IMR-90 (cell line): ENCODE measurements around the gene ANKRD44. TPM values are rescaled to one million over a fixed set of nuclear protein-coding genes. Genes with fewer than 3 reads are reported as not detected.
"Not testable (repeated sequence)": the region's sequence is repeated elsewhere in the genome, so short reads cannot be mapped to it uniquely, and the experiment has no call there.

Source experiments
- ATAC-seq: fragments of 200-7000 bp; cut with Tn5 transposase; 2 replicates; pipeline ENCODE4 v1.9.1; 2020; ENCODE audit warnings: low read depth, mild to moderate bottlenecking, moderate library complexity
- BruUV-seq: library from RNA; stranded (reverse); fragments of 400-500 nt; replicated peaks from 2 replicates; lab custom pipeline; 2021; lab: Mats Ljungman, UMichigan
- CTCF ChIA-PET: fragments of 300-600 bp; formaldehyde crosslinking; extraction: SDS; loops from one replicate; lab custom pipeline; 2021; ENCODE audit warnings: antibody characterized with exemption; lab: Yijun Ruan, JAX
- POLR2A ChIA-PET: fragments of 300-600 bp; sonication (Branson Sonifier 250); formaldehyde crosslinking; loops from one replicate; lab custom pipeline; 2022; ENCODE audit warnings: antibody characterized with exemption; ENCODE audit not compliant: unreplicated experiment; lab: Charles Lee
- DNase-seq: peaks from one replicate; pipeline ENCODE4 v3.0.0; 2013
- H2AFZ ChIP-seq: replicated peaks from 2 replicates; pipeline ENCODE3; 2013; ENCODE audit warnings: low read length, mild to moderate bottlenecking; ENCODE audit not compliant: poor library complexity
- H2AK5ac ChIP-seq: 2 replicates; pipeline ENCODE4 v1.6.1; 2013; ENCODE audit warnings: low read depth, low read length, inconsistent platforms
- H2AK9ac ChIP-seq: replicated peaks from 2 replicates; pipeline ENCODE3; 2013; ENCODE audit warnings: mild to moderate bottlenecking, low read depth, low read length, moderate library complexity; ENCODE audit not compliant: poor library complexity
- H2BK120ac ChIP-seq: 2 replicates; pipeline ENCODE4 v1.6.1; 2013; ENCODE audit warnings: low read depth, low read length, inconsistent platforms
- H2BK15ac ChIP-seq: 3 replicates; pipeline ENCODE4 v1.6.1; 2013; ENCODE audit warnings: low read depth, low read length, inconsistent platforms
- H2BK20ac ChIP-seq: 2 replicates; pipeline ENCODE4 v1.6.1; 2013; ENCODE audit warnings: low read depth, mild to moderate bottlenecking, inconsistent platforms, low read length, moderate library complexity
- H2BK5ac ChIP-seq: 2 replicates; pipeline ENCODE4 v1.6.1; 2013; ENCODE audit warnings: mild to moderate bottlenecking, low read depth, low read length, inconsistent platforms; ENCODE audit not compliant: poor library complexity, severe bottlenecking
- H3K14ac ChIP-seq: replicated peaks from 2 replicates; pipeline ENCODE4 v1.6.1; 2013; ENCODE audit warnings: low read depth, low read length, inconsistent platforms
- H3K18ac ChIP-seq: 2 replicates; pipeline ENCODE4 v1.6.1; 2013; ENCODE audit warnings: low read depth, low read length, control low read depth
- H3K23ac ChIP-seq: 2 replicates; pipeline ENCODE4 v1.6.1; 2013; ENCODE audit warnings: low read depth, low read length, inconsistent platforms
- H3K27ac ChIP-seq: 2 replicates; pipeline ENCODE4 v1.5.1; 2013; ENCODE audit warnings: mild to moderate bottlenecking, control low read depth, low read length; ENCODE audit not compliant: insufficient read depth
- H3K27me3 ChIP-seq: 2 replicates; pipeline ENCODE4 v1.6.1; 2013; ENCODE audit warnings: low read length; ENCODE audit not compliant: control insufficient read depth, insufficient read depth
- H3K36me3 ChIP-seq: 2 replicates; pipeline ENCODE4 v1.6.1; 2013; ENCODE audit warnings: low read length, mixed read lengths; ENCODE audit not compliant: control insufficient read depth, insufficient read depth
- H3K4ac ChIP-seq: 2 replicates; pipeline ENCODE4 v1.6.1; 2013; ENCODE audit warnings: low read depth, low read length, inconsistent platforms
- H3K4me1 ChIP-seq: 2 replicates; pipeline ENCODE4 v1.6.1; 2013; ENCODE audit warnings: low read length, mixed read lengths; ENCODE audit not compliant: control insufficient read depth, insufficient read depth
- H3K4me2 ChIP-seq: 2 replicates; pipeline ENCODE4 v1.6.1; 2013; ENCODE audit warnings: low read depth, mild to moderate bottlenecking, control low read depth, low read length, moderate library complexity
- H3K4me3 ChIP-seq: 2 replicates; pipeline ENCODE4 v1.5.1; 2013; ENCODE audit warnings: low read depth, mild to moderate bottlenecking, control low read depth, low read length, moderate library complexity; ENCODE audit not compliant: insufficient read depth
- H3K56ac ChIP-seq: 2 replicates; pipeline ENCODE4 v1.6.1; 2013; ENCODE audit warnings: low read length, inconsistent platforms; ENCODE audit not compliant: insufficient read depth; ENCODE audit errors: extremely low read depth
- H3K79me1 ChIP-seq, 2 experiments: 2 replicates each; pipeline ENCODE4 v1.6.1; 2013; ENCODE audit warnings: low read length in 2 of 2, inconsistent platforms in 1 of 2, low read depth in 1 of 2
- H3K9ac ChIP-seq: 2 replicates; pipeline ENCODE4 v1.6.1; 2013; ENCODE audit warnings: low read depth, low read length, control low read depth
- H3K9me1 ChIP-seq: 2 replicates; pipeline ENCODE4 v1.6.1; 2013; ENCODE audit warnings: low read length, inconsistent platforms; ENCODE audit not compliant: insufficient read depth
- H3K9me3 ChIP-seq: 2 replicates; pipeline ENCODE4 v1.6.1; 2013; ENCODE audit warnings: low read length; ENCODE audit not compliant: control insufficient read depth, insufficient read depth
- H4K20me1 ChIP-seq: 2 replicates; pipeline ENCODE4 v1.6.1; 2013; ENCODE audit warnings: low read length, inconsistent platforms; ENCODE audit not compliant: insufficient read depth
- H4K5ac ChIP-seq: 2 replicates; pipeline ENCODE4 v1.6.1; 2013; ENCODE audit warnings: mild to moderate bottlenecking, low read depth, low read length, control low read depth
- H4K8ac ChIP-seq, 2 experiments: 2 replicates each; pipeline ENCODE4 v1.6.1; 2013; ENCODE audit warnings: low read depth in 2 of 2, low read length in 2 of 2, control low read depth in 1 of 2, inconsistent platforms in 1 of 2
- H4K91ac ChIP-seq: 2 replicates; pipeline ENCODE4 v1.6.1; 2013; ENCODE audit warnings: low read depth, low read length, inconsistent platforms; ENCODE audit not compliant: insufficient read depth
- WGBS, 2 experiments: methylation state at CpG; one replicate each; pipeline versions ENCODE4 v1.1.5 to v1.1.7; 2013; ENCODE audit warnings: missing lambda C conversion rate in 2 of 2; ENCODE audit not compliant: insufficient read length in 1 of 2; ENCODE audit errors: extremely low coverage in 2 of 2; 5-methylcytosine and 5-hydroxymethylcytosine counted together
- dilution Hi-C: fragments of 300-500 bp; cut with HindIII; formaldehyde crosslinking; loops from one replicate; pipeline ENCODE4 v1.14.3; 2018; ENCODE audit warnings: low sequenced_read_pairs; ENCODE audit not compliant: unreplicated experiment
- in situ Hi-C: fragments of 300-500 bp; cut with MboI; formaldehyde crosslinking; loops from 3 replicates; pipeline ENCODE4 v1.14.3; 2019; ENCODE audit warnings: low sequenced_read_pairs, inconsistent platforms, mixed read lengths
- intact Hi-C: fragments of 100-400 bp; cut with micrococcal nuclease; formaldehyde crosslinking; loops from 2 replicates; pipeline ENCODE4 v1.10.0; 2022
- polyA plus RNA-seq, 3 experiments: library from polyadenylated mRNA; depleted of rRNA; stranded (reverse); fragments of >200 nt; gene quantifications; 2 replicates each; pipeline ENCODE4 v1.2.3, GENCODE V29; 2012; ENCODE audit warnings: low replicate concordance in 1 of 3
- total RNA-seq: library from RNA; depleted of rRNA; stranded (reverse); fragments of >200 nt; gene quantifications from 2 replicates; pipeline ENCODE4 v1.2.3, GENCODE V29; 2012

Gene ANKRD44
- total and polyA plus RNA-seq, 2 of the 4 experiments (the other 2 are of a cell fraction): 5.2 to 15.6 TPM

DNA sequence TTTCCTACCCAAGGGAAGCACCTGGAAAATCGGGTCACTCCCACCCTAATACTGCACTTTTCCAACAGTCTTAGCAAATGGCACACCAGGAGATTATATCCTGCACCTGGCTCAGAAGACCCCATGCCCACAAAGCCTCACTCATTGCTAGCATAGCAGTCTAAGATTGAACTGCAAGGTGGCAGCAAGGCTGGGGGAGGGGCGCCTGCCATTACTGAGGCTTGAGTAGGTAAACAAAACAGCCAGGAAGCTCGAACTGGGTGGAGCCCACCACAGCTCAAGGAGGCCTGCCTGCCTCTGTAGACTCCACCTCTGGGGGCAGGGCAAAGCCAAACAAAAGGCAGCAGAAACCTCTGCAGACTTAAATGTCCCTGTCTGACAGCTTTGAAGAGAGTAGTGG, 248.0 kb downstream of the ANKRD44 start:
- in situ Hi-C loops, H3K36me3 ChIP-seq, H3K4me3 ChIP-seq, H2AK5ac ChIP-seq, H4K91ac ChIP-seq, H3K4ac ChIP-seq, CTCF ChIA-PET, dilution Hi-C loops, H3K27me3 ChIP-seq, BruUV-seq, H3K18ac ChIP-seq, H4K8ac ChIP-seq, H3K9ac ChIP-seq, H4K5ac ChIP-seq, H3K9me1 ChIP-seq, intact Hi-C loops, H2BK15ac ChIP-seq, H3K56ac ChIP-seq, H3K4me2 ChIP-seq, H3K27ac ChIP-seq, H2AFZ ChIP-seq, H2BK5ac ChIP-seq, H4K20me1 ChIP-seq, H3K14ac ChIP-seq, POLR2A ChIA-PET, H3K79me1 ChIP-seq, H2AK9ac ChIP-seq, H2BK120ac ChIP-seq, H3K9me3 ChIP-seq, ATAC-seq, DNase-seq, H2BK20ac ChIP-seq, H3K4me1 ChIP-seq, H3K23ac ChIP-seq: not testable (repeated sequence)
- no CpG with 5 or more reads among the region's 3 CpGs for WGBS, 2 experiments
